ENCODE data around the gene MITF. TPM values are rescaled to one million over a fixed set of nuclear protein-coding genes. Genes with fewer than 3 reads are reported as not detected.

Gene MITF
- total and polyA plus RNA-seq, 2 donors (not counting 1 experiment from before 2014, with no cell fraction given): 0.10 TPM; not detected in 1

DNA sequence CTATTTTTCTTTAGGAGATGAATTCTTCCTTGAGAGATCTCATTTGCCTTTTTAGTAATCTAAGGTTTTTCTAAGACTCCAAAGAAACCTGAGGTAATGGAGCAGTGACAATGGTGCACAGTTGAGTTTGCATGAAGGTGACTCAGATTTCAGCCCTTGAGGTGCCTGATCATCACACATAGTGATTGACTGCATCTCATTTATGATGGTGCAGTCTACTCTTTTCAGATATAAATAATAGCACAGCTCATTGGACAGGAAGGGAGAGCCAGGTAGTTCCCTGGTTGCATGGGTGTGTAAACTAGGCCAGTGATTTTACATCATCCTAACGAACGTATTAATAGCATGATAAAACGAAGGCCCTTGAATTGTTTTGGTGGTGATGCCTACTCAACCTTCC, 174.2 kb downstream of the MITF start:
- intact Hi-C loops (cut with micrococcal nuclease): no loop called here
- Histone ChIP-seq H2AFZ (ENCODE audit: insufficient read depth, low read depth, low read length, poor library complexity, severe bottlenecking) (no peak overlapping the region), H3K4me2 (replicated peaks; ENCODE audit: low read depth, low read length, poor library complexity, severe bottlenecking) (no peak overlapping the region), H3K4me3 (ENCODE audit: control extremely low read depth in 1 of 5, extremely low read depth in 1 of 5, insufficient read depth in 1 of 5, low read depth in 2 of 5, low read length in 4 of 5) (no peak overlapping the region), H3K4me1 (ENCODE audit: control insufficient read depth in 2 of 2, insufficient read depth in 2 of 2, low read length in 2 of 2) (no peaks in the 10 kb centered on the region), H3K36me3 (replicated peaks in 1 of 2; ENCODE audit: control extremely low read depth in 1 of 2, control insufficient read depth in 1 of 2, extremely low read depth in 1 of 2, insufficient read depth in 2 of 2, low read length in 1 of 2) (no peaks in the 10 kb centered on the region), H3K9ac (ENCODE audit: low read length) (no peak overlapping the region), H3K9me3 (ENCODE audit: control extremely low read depth in 1 of 3, control insufficient read depth in 2 of 3, insufficient read depth in 1 of 3, low read length in 2 of 3) (peaks cover 1 to 12% (median 2%) of the 10 kb centered on the region in 3 donors), H3K79me2 (ENCODE audit: control insufficient read depth, insufficient read depth, low read length) (no peaks in the 10 kb centered on the region), H4K20me1 (ENCODE audit: control insufficient read depth, insufficient read depth, low read length, poor library complexity, severe bottlenecking) (no peaks in the 10 kb centered on the region), H3K27me3 (replicated peaks in 1 of 4; ENCODE audit: control extremely low read depth in 1 of 4, control insufficient read depth in 3 of 4, insufficient read depth in 4 of 4, low read length in 3 of 4) (no peaks in the 10 kb centered on the region), H3K27ac (ENCODE audit: low read length in 2 of 2) (no peak overlapping the region)
- Mint-ChIP-seq H3K27ac (no peak overlapping the region), H3K4me1 (no peaks in the 10 kb centered on the region), H3K4me3 (no peak overlapping the region), H3K27me3 (no peaks in the 10 kb centered on the region), H3K9me3 (ENCODE audit: insufficient read depth) (peaks cover 2% of the 10 kb centered on the region)
- TF ChIP-seq, protein P1, sequence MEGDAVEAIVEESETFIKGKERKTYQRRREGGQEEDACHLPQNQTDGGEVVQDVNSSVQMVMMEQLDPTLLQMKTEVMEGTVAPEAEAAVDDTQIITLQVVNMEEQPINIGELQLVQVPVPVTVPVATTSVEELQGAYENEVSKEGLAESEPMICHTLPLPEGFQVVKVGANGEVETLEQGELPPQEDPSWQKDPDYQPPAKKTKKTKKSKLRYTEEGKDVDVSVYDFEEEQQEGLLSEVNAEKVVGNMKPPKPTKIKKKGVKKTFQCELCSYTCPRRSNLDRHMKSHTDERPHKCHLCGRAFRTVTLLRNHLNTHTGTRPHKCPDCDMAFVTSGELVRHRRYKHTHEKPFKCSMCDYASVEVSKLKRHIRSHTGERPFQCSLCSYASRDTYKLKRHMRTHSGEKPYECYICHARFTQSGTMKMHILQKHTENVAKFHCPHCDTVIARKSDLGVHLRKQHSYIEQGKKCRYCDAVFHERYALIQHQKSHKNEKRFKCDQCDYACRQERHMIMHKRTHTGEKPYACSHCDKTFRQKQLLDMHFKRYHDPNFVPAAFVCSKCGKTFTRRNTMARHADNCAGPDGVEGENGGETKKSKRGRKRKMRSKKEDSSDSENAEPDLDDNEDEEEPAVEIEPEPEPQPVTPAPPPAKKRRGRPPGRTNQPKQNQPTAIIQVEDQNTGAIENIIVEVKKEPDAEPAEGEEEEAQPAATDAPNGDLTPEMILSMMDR (IDR thresholded peaks at IDR 0.05): no peak
- no peak for TF ChIP-seq EZH2 (IDR thresholded peaks at IDR 0.05; ENCODE audit: borderline replicate concordance, insufficient read depth, low read depth, low read length, poor library complexity, severe bottlenecking)
- ChIA-PET POLR2A (no interaction called here), CTCF (no interaction called here)
- DNase-seq (no peak), ATAC-seq (ENCODE audit: low read depth) (no peak)
- WGBS (ENCODE audit: insufficient coverage): no CpG with 5 or more reads among the region's 3 CpGs

DNA sequence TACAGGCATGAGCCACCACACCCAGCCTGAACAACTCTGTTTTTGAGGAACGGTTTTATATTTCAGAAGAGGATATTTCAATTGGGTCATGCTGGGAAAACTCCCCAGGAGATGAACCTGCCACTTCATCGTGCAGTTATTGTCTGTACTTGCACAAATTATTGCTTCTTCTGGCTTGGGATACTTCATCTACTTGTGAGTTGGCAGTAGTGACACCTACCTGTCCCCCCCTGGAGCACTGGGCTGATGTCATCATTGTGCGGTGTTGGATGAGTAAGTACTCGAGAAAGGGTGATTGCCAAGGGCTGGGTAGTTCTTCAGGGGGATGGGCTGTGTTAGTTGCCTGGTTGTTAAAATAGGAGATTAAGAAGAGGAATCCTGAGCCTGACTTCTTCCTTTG, 175.1 kb downstream of the MITF start:
- Histone ChIP-seq H3K9ac (ENCODE audit: low read length) (no peak overlapping the region), H3K9me3 (ENCODE audit: control extremely low read depth in 1 of 3, control insufficient read depth in 2 of 3, insufficient read depth in 1 of 3, low read length in 2 of 3) (peaks cover 1 to 12% (median 2%) of the 10 kb centered on the region in 3 donors), H3K4me2 (replicated peaks; ENCODE audit: low read depth, low read length, poor library complexity, severe bottlenecking) (no peak overlapping the region), H3K4me1 (ENCODE audit: control insufficient read depth in 2 of 2, insufficient read depth in 2 of 2, low read length in 2 of 2) (no peaks in the 10 kb centered on the region), H4K20me1 (ENCODE audit: control insufficient read depth, insufficient read depth, low read length, poor library complexity, severe bottlenecking) (no peaks in the 10 kb centered on the region), H2AFZ (ENCODE audit: insufficient read depth, low read depth, low read length, poor library complexity, severe bottlenecking) (no peak overlapping the region), H3K4me3 (ENCODE audit: control extremely low read depth in 1 of 5, extremely low read depth in 1 of 5, insufficient read depth in 1 of 5, low read depth in 2 of 5, low read length in 4 of 5) (no peak overlapping the region), H3K27ac (ENCODE audit: low read length in 2 of 2) (no peak overlapping the region), H3K79me2 (ENCODE audit: control insufficient read depth, insufficient read depth, low read length) (no peaks in the 10 kb centered on the region), H3K36me3 (replicated peaks in 1 of 2; ENCODE audit: control extremely low read depth in 1 of 2, control insufficient read depth in 1 of 2, extremely low read depth in 1 of 2, insufficient read depth in 2 of 2, low read length in 1 of 2) (no peaks in the 10 kb centered on the region), H3K27me3 (replicated peaks in 1 of 4; ENCODE audit: control extremely low read depth in 1 of 4, control insufficient read depth in 3 of 4, insufficient read depth in 4 of 4, low read length in 3 of 4) (no peaks in the 10 kb centered on the region)
- ATAC-seq (ENCODE audit: low read depth) (no peak), DNase-seq (no peak)
- Mint-ChIP-seq H3K4me3 (no peak overlapping the region), H3K27me3 (no peaks in the 10 kb centered on the region), H3K27ac (no peak overlapping the region), H3K4me1 (no peaks in the 10 kb centered on the region), H3K9me3 (ENCODE audit: insufficient read depth) (peaks cover 2% of the 10 kb centered on the region)
- 95% methylated on average over 4 of the region's 4 CpGs for WGBS (ENCODE audit: insufficient coverage)
- TF ChIP-seq EZH2 (IDR thresholded peaks at IDR 0.05; ENCODE audit: borderline replicate concordance, insufficient read depth, low read depth, low read length, poor library complexity, severe bottlenecking): no peak
- TF ChIP-seq, protein P1 (IDR thresholded peaks at IDR 0.05): no peak
- ChIA-PET CTCF (no interaction called here), POLR2A (no interaction called here)
- intact Hi-C loops (cut with micrococcal nuclease): no loop called here
